ENCODE measurements around the gene USP22.

DNA sequence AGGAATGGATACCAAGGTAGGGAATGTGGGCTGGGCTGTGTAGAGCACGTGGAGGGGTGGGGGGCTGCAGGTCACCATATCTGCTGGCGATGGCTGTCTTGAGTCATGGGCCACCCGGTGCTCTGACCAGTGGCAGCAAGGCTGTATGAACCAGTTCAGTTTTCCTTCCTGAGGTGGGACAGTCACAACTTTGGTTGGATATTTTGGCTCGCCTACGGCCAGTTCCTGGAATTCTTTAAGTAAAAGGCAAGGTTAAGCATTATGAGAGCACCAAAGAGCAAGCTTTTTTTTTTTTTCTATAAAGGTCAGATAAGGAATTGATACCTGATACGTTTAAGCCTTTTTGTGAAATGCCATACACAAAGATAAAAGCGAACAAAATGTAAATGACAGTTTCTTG, 81.9 kb downstream of the USP22 start:
- TF ChIP-seq GABPA (IDR thresholded peaks at IDR 0.05; ENCODE audit: low read depth): no peak
- TF ChIP-seq POLR2AphosphoS5 (IDR thresholded peaks at IDR 0.05; ENCODE audit: low read depth): no peak
- TF ChIP-seq CTCF (IDR thresholded peaks at IDR 0.05; ENCODE audit: insufficient read depth, low read length): no peak
- TF ChIP-seq REST (IDR thresholded peaks at IDR 0.05; ENCODE audit: insufficient replicate concordance, low read depth): no peak
- no peak for TF ChIP-seq SPI1 (IDR thresholded peaks at IDR 0.05; ENCODE audit: borderline replicate concordance, low read depth)
